HG02610 (cell line): ENCODE results near the gene RIN2.

Experiments
- ATAC-seq: cut with Tn5 transposase; IDR thresholded peaks from one replicate; pipeline ENCODE4 v1.9.1; 2021; ENCODE audit warnings: mild to moderate bottlenecking, moderate library complexity; ENCODE audit not compliant: unreplicated experiment

Gene RIN2

GRCh38 chr20:19758133-19758500, at the start of gene RIN2:
RIN2 (plus strand) TSS chr20:19758258; CDS start chr20:19889602, 131,344 bp downstream.
- ATAC-seq = no peak

- no peak for ATAC-seq
These were observed 48.3 kb upstream of the RIN2 start for GRCh38 chr20:19709635-19710335.

- no peak for ATAC-seq
These were observed 47.5 kb upstream of the RIN2 start for GRCh38 chr20:19710336-19711120.

- ATAC-seq = no peak
These were observed 46.9 kb upstream of the RIN2 start for GRCh38 chr20:19711126-19711525.

- ATAC-seq = no peak
These were observed 45.3 kb upstream of the RIN2 start for GRCh38 chr20:19712721-19713260.

- no peak for ATAC-seq
These were observed 44.1 kb upstream of the RIN2 start for GRCh38 chr20:19713822-19714578.

GRCh38 chr20:19714579-19714840, 43.5 kb upstream of the RIN2 start:
- no peak for ATAC-seq

GRCh38 chr20:19715986-19716385, 42.1 kb upstream of the RIN2 start:
- no peak for ATAC-seq

GRCh38 chr20:19718880-19719279, 39.2 kb upstream of the RIN2 start:
- no peak for ATAC-seq

GRCh38 chr20:19720991-19721390, 37.1 kb upstream of the RIN2 start:
- ATAC-seq = no peak

GRCh38 chr20:19723051-19723450, 35.0 kb upstream of the RIN2 start:
- ATAC-seq = no peak

GRCh38 chr20:19723813-19724430, 34.1 kb upstream of the RIN2 start:
- ATAC-seq = no peak

- ATAC-seq = no peak
These were observed 32.7 kb upstream of the RIN2 start for GRCh38 chr20:19725373-19725772.

GRCh38 chr20:19725814-19726525, 32.1 kb upstream of the RIN2 start:
- ATAC-seq = no peak

- no peak for ATAC-seq
These were observed 30.7 kb upstream of the RIN2 start for GRCh38 chr20:19727251-19727847.

GRCh38 chr20:19729672-19730071, 28.4 kb upstream of the RIN2 start:
- no peak for ATAC-seq

- ATAC-seq = no peak
These were observed 27.4 kb upstream of the RIN2 start for GRCh38 chr20:19730706-19731105.

GRCh38 chr20:19734811-19735210, 23.2 kb upstream of the RIN2 start:
- ATAC-seq = no peak

GRCh38 chr20:19735446-19735845, 22.6 kb upstream of the RIN2 start:
- ATAC-seq = no peak

GRCh38 chr20:19737025-19737424, 21.0 kb upstream of the RIN2 start:
- no peak for ATAC-seq
